K562 (cell line): ENCODE measurements around the gene TCEAL6. TPM values are rescaled to one million over a fixed set of nuclear protein-coding genes. Genes with fewer than 3 reads are reported as not detected.

Experiments
- C11orf30 ChIP-seq: fragments of 450-650 bp; IDR thresholded peaks from 2 replicates; pipeline ENCODE4 v1.6.1; 2016; ENCODE audit warnings: low read depth, mild to moderate bottlenecking
- MAFK ChIP-seq: IDR thresholded peaks from 2 replicates; pipeline ENCODE4 v1.6.1; 2011; ENCODE audit warnings: low read length, improper control_type of control experiment
- MBD2 ChIP-seq: sonication (generic); IDR thresholded peaks from 2 replicates; pipeline ENCODE4 v1.6.1; 2016; ENCODE audit warnings: low read depth, borderline replicate concordance
- MTA1 ChIP-seq: fragments of 450-650 bp; IDR thresholded peaks from 2 replicates; pipeline ENCODE4 v1.6.1; 2017; ENCODE audit warnings: borderline replicate concordance
- NFXL1 ChIP-seq: fragments of 450-650 bp; formaldehyde crosslinking; IDR thresholded peaks from 2 replicates; pipeline ENCODE4 v1.4.0; 2021; ENCODE audit warnings: mild to moderate bottlenecking
- RAD21 ChIP-seq, 2 experiments: fragments of 250-450 bp in 1 of 2; fragments of 450-650 bp in 1 of 2; sonication (Bioruptor Pico) in 1 of 2; formaldehyde crosslinking in 1 of 2; IDR thresholded peaks in 1 of 2; conservative IDR thresholded peaks in 1 of 2; 2 replicates each; pipeline versions ENCODE4 v1.4.0 to v1.8.0; 2020 to 2022; ENCODE audit warnings: mild to moderate bottlenecking in 2 of 2, moderate library complexity in 1 of 2
- RAD51 ChIP-seq: fragments of 450-650 bp; IDR thresholded peaks from 2 replicates; pipeline ENCODE4 v1.7.1; 2016; ENCODE audit warnings: low read depth, mild to moderate bottlenecking, borderline replicate concordance
- SIN3A ChIP-seq, 2 experiments: fragments of 150-350 bp in 1 of 2; IDR thresholded peaks; 2 replicates each; pipeline ENCODE4 v1.6.1; 2011 to 2016; ENCODE audit warnings: borderline replicate concordance in 2 of 2, low read depth in 2 of 2, low read length in 2 of 2, mild to moderate bottlenecking in 2 of 2, moderate library complexity in 2 of 2; ENCODE audit not compliant: control insufficient read depth in 1 of 2
- TAF9B ChIP-seq: fragments of 450-650 bp; IDR thresholded peaks from 2 replicates; pipeline ENCODE4 v1.6.1; 2018; ENCODE audit warnings: mild to moderate bottlenecking; ENCODE audit not compliant: partially characterized antibody
- TOE1 ChIP-seq, 2 experiments: fragments of 450-650 bp in 1 of 2; sonication (generic) in 1 of 2; formaldehyde crosslinking in 1 of 2; IDR thresholded peaks; 2 replicates each; pipeline versions ENCODE4 v1.7.1 to v1.8.0; 2016 to 2022; ENCODE audit warnings: borderline replicate concordance in 2 of 2, mild to moderate bottlenecking in 2 of 2, antibody characterized with exemption in 1 of 2, inconsistent platforms in 1 of 2, low read depth in 1 of 2, missing genetic modification reagents in 1 of 2, moderate library complexity in 1 of 2
- ZNF146 ChIP-seq: IDR thresholded peaks from one replicate; pipeline ENCODE4 v1.6.1; 2018; ENCODE audit warnings: missing compliant biosample characterization; ENCODE audit not compliant: unreplicated experiment
- polyA plus RNA-seq, 8 experiments: library from polyadenylated mRNA; depleted of rRNA in 4 of 8; stranded (reverse) in 5 of 8; unstranded in 3 of 8; fragments of >200 nt; fragmentation: Nextera tagmentation in 2 of 8; fragmentation: Illumina TruSeq in 1 of 8; extraction: Ambion mirVana in 2 of 8; extraction: Trizol in 1 of 8; gene quantifications; 2 replicates each; pipeline versions ENCODE4 v1.2.1 to v1.2.3, GENCODE V29; 2011 to 2014; ENCODE audit warnings: inconsistent platforms in 1 of 8, missing spikeins in 1 of 8
- total RNA-seq, 7 experiments: library from RNA; depleted of rRNA in 6 of 7; stranded (reverse); fragments of >200 nt in 6 of 7; fragmentation: Illumina TruSeq in 2 of 7; extraction: Trizol in 2 of 7; gene quantifications; 2 replicates each; pipeline versions ENCODE4 v1.2.1 to v1.2.3, GENCODE V29; 2011 to 2021; ENCODE audit warnings: low replicate concordance in 1 of 7
- TF ChIP-seq, protein P1 (sequence below): fragments of 250-450 bp; sonication (Bioruptor Pico); IDR thresholded peaks from 2 replicates; pipeline ENCODE4 v1.4.0; 2020; ENCODE audit warnings: mild to moderate bottlenecking
- TF ChIP-seq, protein P2 (sequence below): sonication (generic); formaldehyde crosslinking; IDR thresholded peaks from 2 replicates; pipeline ENCODE4 v1.8.0; 2022; ENCODE audit warnings: mild to moderate bottlenecking, missing genetic modification reagents
- TF ChIP-seq, protein P3 (sequence below): fragments of 150-350 bp; IDR thresholded peaks from 2 replicates; pipeline ENCODE4 v1.6.1; 2014; ENCODE audit warnings: low read depth, mild to moderate bottlenecking, low read length, borderline replicate concordance
- TF ChIP-seq, protein P4 (sequence below): fragments of 450-650 bp; IDR thresholded peaks from 2 replicates; pipeline ENCODE4 v1.7.1; 2018; ENCODE audit warnings: mild to moderate bottlenecking, low read depth; ENCODE audit not compliant: partially characterized antibody
- TF ChIP-seq, protein P5 (sequence below): sonication (generic); IDR thresholded peaks from 2 replicates; pipeline ENCODE4 v1.6.1; 2016

Gene TCEAL6
- total and polyA plus RNA-seq, 9 of the 15 experiments (the other 6 are each of a cell fraction or from before 2014, with no cell fraction given), result not detected

DNA sequence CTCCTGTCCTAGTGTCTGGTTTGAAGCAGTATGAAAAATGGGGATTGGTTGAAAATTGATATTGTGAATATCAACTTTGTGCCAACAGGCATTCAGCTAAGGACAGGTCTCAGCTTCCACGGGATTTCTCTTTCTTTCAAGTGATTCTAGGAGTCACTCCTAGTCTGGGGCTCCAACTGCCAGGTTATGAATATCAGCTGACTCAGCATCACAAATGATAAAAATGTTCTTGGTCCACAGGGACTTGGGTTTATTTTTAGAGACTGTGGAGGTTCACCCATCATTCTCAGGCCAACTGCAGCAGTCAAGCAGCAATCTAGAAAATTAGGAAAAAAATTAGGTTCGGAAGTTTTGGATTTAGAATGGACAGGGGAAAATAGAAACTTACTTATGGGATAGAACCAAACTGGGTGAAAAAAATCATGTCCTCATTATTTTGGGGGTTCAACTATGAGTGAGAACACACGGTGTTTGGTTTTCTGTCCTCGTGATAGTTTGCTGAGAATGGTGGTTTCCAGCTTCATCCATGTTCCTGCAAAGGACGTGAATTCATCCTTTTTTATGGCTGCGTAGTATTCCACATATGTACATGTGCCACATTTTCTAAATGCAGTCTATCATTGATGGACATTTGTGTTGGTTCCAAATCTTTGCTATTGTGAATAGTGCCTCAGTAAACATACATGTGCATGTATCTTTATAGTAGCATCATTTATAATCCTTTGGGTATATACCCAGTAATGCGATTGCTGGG lies 43.9 kb upstream of the TCEAL6 start (continued):
- TF ChIP-seq, protein P1, sequence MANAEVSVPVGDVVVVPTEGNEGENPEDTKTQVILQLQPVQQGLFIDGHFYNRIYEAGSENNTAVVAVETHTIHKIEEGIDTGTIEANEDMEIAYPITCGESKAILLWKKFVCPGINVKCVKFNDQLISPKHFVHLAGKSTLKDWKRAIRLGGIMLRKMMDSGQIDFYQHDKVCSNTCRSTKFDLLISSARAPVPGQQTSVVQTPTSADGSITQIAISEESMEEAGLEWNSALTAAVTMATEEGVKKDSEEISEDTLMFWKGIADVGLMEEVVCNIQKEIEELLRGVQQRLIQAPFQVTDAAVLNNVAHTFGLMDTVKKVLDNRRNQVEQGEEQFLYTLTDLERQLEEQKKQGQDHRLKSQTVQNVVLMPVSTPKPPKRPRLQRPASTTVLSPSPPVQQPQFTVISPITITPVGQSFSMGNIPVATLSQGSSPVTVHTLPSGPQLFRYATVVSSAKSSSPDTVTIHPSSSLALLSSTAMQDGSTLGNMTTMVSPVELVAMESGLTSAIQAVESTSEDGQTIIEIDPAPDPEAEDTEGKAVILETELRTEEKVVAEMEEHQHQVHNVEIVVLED (CRISPR knock-in tag), result no peak
- TF ChIP-seq C11orf30 (0 out of 2 replicates have a peak, but pooled peaks have one; percentile 31), MTA1 (no peak), TAF9B (no peak), RAD21 (CRISPR knock-in tag; conservative IDR thresholded peaks at IDR 0.05 in 1 of 2, IDR thresholded peaks at IDR 0.05 in 1 of 2) (no peak), MBD2 (no peak), NFXL1 (CRISPR knock-in tag) (no peak), ZNF146 (peak; percentile 80), MAFK (peak; percentile 46; the same call in 1 of the 2 replicates), TOE1 (IDR thresholded peaks at IDR 0.05; ENCODE audit: borderline replicate concordance) (no peak), TOE1 (CRISPR knock-in tag; IDR thresholded peaks at IDR 0.05; ENCODE audit: borderline replicate concordance, low read depth) (no peak), SIN3A (IDR thresholded peaks at IDR 0.05; ENCODE audit: borderline replicate concordance in 2 of 2, control insufficient read depth in 1 of 2, low read depth in 2 of 2, low read length in 2 of 2) (no peak), RAD51 (no peak)
- TF ChIP-seq, protein P2, sequence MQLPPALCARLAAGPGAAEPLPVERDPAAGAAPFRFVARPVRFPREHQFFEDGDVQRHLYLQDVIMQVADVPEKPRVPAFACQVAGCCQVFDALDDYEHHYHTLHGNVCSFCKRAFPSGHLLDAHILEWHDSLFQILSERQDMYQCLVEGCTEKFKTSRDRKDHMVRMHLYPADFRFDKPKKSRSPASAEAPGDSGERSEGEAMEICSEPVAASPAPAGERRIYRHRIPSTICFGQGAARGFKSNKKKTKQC (CRISPR knock-in tag), result no peak
- TF ChIP-seq, protein P3, sequence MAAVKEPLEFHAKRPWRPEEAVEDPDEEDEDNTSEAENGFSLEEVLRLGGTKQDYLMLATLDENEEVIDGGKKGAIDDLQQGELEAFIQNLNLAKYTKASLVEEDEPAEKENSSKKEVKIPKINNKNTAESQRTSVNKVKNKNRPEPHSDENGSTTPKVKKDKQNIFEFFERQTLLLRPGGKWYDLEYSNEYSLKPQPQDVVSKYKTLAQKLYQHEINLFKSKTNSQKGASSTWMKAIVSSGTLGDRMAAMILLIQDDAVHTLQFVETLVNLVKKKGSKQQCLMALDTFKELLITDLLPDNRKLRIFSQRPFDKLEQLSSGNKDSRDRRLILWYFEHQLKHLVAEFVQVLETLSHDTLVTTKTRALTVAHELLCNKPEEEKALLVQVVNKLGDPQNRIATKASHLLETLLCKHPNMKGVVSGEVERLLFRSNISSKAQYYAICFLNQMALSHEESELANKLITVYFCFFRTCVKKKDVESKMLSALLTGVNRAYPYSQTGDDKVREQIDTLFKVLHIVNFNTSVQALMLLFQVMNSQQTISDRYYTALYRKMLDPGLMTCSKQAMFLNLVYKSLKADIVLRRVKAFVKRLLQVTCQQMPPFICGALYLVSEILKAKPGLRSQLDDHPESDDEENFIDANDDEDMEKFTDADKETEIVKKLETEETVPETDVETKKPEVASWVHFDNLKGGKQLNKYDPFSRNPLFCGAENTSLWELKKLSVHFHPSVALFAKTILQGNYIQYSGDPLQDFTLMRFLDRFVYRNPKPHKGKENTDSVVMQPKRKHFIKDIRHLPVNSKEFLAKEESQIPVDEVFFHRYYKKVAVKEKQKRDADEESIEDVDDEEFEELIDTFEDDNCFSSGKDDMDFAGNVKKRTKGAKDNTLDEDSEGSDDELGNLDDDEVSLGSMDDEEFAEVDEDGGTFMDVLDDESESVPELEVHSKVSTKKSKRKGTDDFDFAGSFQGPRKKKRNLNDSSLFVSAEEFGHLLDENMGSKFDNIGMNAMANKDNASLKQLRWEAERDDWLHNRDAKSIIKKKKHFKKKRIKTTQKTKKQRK, result no peak
- TF ChIP-seq, protein P4, sequence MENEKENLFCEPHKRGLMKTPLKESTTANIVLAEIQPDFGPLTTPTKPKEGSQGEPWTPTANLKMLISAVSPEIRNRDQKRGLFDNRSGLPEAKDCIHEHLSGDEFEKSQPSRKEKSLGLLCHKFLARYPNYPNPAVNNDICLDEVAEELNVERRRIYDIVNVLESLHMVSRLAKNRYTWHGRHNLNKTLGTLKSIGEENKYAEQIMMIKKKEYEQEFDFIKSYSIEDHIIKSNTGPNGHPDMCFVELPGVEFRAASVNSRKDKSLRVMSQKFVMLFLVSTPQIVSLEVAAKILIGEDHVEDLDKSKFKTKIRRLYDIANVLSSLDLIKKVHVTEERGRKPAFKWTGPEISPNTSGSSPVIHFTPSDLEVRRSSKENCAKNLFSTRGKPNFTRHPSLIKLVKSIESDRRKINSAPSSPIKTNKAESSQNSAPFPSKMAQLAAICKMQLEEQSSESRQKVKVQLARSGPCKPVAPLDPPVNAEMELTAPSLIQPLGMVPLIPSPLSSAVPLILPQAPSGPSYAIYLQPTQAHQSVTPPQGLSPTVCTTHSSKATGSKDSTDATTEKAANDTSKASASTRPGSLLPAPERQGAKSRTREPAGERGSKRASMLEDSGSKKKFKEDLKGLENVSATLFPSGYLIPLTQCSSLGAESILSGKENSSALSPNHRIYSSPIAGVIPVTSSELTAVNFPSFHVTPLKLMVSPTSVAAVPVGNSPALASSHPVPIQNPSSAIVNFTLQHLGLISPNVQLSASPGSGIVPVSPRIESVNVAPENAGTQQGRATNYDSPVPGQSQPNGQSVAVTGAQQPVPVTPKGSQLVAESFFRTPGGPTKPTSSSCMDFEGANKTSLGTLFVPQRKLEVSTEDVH, result no peak
- TF ChIP-seq, protein P5, sequence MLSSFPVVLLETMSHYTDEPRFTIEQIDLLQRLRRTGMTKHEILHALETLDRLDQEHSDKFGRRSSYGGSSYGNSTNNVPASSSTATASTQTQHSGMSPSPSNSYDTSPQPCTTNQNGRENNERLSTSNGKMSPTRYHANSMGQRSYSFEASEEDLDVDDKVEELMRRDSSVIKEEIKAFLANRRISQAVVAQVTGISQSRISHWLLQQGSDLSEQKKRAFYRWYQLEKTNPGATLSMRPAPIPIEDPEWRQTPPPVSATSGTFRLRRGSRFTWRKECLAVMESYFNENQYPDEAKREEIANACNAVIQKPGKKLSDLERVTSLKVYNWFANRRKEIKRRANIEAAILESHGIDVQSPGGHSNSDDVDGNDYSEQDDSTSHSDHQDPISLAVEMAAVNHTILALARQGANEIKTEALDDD, result no peak
